ES-I3 (cell line): Measurements from ENCODE around the gene RNF103.
"Not testable (repeated sequence)": the region's sequence is repeated elsewhere in the genome, so short reads cannot be mapped to it uniquely, and the experiment has no call there.

Experiments used
- H3K36me3 ChIP-seq: 2 replicates; pipeline ENCODE4 v1.6.1; 2013; ENCODE audit warnings: mild to moderate bottlenecking, low read length, control low read depth, moderate library complexity; ENCODE audit not compliant: insufficient read depth
- H3K4me1 ChIP-seq: 2 replicates; pipeline ENCODE4 v1.6.1; 2013; ENCODE audit warnings: mild to moderate bottlenecking, control low read depth, low read length; ENCODE audit not compliant: insufficient read depth
- H3K9ac ChIP-seq: 2 replicates; pipeline ENCODE4 v1.6.1; 2013; ENCODE audit warnings: low read depth, mild to moderate bottlenecking, low read length, moderate library complexity
- H3K9me3 ChIP-seq: 2 replicates; pipeline ENCODE4 v1.6.1; 2013; ENCODE audit warnings: mild to moderate bottlenecking, low read length, moderate library complexity; ENCODE audit not compliant: control insufficient read depth, insufficient read depth

Gene RNF103, protein sequence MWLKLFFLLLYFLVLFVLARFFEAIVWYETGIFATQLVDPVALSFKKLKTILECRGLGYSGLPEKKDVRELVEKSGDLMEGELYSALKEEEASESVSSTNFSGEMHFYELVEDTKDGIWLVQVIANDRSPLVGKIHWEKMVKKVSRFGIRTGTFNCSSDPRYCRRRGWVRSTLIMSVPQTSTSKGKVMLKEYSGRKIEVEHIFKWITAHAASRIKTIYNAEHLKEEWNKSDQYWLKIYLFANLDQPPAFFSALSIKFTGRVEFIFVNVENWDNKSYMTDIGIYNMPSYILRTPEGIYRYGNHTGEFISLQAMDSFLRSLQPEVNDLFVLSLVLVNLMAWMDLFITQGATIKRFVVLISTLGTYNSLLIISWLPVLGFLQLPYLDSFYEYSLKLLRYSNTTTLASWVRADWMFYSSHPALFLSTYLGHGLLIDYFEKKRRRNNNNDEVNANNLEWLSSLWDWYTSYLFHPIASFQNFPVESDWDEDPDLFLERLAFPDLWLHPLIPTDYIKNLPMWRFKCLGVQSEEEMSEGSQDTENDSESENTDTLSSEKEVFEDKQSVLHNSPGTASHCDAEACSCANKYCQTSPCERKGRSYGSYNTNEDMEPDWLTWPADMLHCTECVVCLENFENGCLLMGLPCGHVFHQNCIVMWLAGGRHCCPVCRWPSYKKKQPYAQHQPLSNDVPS

DNA sequence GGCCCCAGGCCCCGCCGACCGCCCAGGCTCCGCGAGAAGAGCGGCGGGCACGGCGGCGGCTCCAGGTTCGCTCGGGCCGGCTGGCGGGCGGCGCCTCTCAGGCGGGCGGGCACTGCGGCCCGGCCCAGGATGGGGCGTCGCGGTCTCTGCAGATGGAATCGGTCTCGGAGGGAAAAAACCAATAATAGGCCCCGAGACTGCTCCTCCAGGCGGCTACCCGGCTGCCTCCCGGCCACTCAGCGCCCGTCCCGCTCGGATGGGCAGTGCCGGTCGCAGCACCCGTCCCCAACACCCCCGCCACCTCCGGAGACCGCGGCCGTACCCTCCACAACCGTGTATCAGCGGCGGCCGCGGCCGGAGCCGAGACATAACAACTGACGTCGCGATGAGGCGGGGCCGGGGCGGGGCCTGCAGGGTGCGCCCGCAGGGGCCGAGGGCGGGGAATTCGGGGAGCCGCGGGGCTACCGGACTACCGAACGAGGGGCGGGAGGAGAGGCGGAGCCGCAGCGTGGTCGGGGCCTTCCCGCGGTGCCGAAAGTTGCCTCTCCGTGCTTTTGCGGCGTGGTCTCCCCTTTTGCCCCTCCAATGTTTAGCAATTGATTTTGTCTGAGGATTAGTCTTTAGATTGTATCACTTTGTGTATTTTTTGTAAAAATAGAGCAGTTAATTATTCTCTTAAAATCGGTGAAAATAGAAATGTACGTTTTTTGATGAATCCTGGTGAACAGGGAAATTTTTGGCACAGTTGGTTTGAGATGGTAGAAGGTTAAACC, at the start of gene RNF103:
RNF103 (minus strand) TSS at position 372 of the 773 bp plus-strand sequence. CDS start 979 bp downstream, outside the sequence.
- H3K9me3 ChIP-seq: no peaks in the 10 kb centered on the region
- no peaks in the 10 kb centered on the region for H3K36me3 ChIP-seq
- peaks cover 4% of the 10 kb centered on the region; the same call in 1 of the 2 replicates for H3K4me1 ChIP-seq
- peak within 1 kb of the TSS; percentile 92 for H3K9ac ChIP-seq

DNA sequence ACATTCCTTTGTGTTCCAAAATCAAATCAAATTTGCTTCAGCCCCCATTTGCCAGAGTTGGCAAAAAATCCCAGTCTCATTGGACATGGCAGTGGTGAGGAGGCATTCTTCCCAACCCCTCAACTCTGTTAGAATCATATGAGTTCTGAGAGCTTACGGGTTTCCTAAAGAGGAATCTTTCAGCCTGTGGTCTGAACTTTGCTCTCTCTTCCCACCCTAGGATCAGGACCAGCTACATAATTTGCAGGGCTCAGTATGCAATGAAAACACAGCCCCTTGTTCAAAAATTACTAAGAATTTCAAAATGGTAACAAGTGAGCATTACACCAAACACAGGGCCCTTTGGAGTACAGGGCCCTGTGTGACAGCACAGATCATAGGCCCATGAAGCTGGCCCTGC, 49.3 kb upstream of the RNF103 start:
- Histone ChIP-seq H3K4me1 (no peaks in the 10 kb centered on the region), H3K9me3 (no peaks in the 10 kb centered on the region), H3K36me3 (no peaks in the 10 kb centered on the region), H3K9ac (no peak overlapping the region)

DNA sequence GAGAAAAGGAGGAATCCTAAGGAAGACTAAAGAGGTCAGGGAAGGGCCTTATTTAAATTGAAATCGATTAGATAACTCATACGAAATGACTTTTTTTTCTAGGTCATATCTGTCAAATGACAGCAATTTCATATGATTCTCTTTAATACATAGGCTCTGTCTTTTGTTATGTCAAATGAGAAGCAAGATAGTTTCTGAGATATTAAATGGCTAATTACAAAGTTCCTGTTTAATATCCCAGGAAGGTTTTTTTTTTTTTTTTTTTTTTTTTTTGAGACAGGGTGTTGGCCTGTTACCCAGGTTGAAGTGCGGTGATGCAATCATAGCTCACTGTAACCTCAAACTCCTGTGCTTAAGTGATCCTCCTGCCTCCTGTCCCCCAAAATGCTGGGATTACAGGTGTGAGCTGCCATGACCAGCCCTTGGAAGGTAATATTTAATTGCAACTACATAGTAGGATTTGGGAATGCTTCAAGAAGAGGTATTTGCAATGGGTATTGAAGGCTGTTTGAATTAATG, 48.4 kb upstream of the RNF103 start:
- no peaks in the 10 kb centered on the region for H3K9me3 ChIP-seq
- H3K4me1 ChIP-seq: no peaks in the 10 kb centered on the region
- H3K9ac ChIP-seq: no peak overlapping the region
- H3K36me3 ChIP-seq: no peaks in the 10 kb centered on the region

DNA sequence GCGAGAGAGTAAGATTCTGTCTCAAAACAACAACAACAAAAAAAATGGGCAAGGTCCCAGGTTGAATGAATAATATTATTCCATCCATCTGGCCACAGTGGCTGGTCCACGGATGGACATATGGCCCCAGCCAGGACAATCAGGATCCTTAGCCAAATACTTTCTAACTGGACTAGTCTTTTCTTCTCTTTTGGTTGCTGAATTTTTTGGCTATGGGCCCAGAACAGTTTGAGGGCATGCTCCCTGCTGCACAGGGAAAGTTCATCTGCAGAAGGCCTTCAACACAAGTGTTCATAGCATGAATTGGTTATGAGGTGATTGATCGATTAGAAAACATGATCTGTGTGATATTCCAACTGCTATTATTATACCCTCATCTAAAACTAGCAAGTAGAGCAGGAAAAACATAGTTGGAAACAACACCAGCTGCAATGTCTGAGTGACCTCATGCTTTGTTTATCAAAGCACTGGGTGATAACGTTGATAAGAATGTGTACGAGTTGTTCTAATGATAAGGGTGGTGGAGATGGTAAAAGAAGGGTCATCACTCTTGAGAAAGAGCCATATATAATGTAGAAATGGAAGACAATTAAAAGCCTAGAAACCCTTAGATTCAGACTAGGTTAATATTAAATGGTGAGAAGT, 47.8 kb upstream of the RNF103 start:
- H3K9me3 ChIP-seq: no peaks in the 10 kb centered on the region
- H3K4me1 ChIP-seq: no peaks in the 10 kb centered on the region
- no peak overlapping the region for H3K9ac ChIP-seq
- H3K36me3 ChIP-seq: no peaks in the 10 kb centered on the region

DNA sequence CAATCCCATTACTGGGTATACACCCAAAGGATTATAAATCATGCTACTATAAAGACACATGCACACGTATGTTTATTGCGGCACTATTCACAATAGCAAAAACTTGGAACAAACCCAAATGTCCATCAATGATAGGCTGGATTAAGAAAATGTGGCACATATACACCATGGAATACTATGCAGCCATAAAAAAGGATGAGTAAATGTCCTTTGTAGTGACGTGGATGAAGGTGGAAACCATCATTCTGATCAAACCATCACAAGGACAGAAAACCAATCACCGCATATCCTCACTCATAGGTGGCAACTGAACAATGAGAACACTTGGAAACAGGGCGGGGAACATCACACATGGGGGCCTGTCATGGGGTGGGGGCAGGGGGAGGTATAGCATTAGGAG, 45.7 kb upstream of the RNF103 start:
- H3K9me3 ChIP-seq, H3K9ac ChIP-seq, H3K4me1 ChIP-seq, H3K36me3 ChIP-seq: not testable (repeated sequence)

DNA sequence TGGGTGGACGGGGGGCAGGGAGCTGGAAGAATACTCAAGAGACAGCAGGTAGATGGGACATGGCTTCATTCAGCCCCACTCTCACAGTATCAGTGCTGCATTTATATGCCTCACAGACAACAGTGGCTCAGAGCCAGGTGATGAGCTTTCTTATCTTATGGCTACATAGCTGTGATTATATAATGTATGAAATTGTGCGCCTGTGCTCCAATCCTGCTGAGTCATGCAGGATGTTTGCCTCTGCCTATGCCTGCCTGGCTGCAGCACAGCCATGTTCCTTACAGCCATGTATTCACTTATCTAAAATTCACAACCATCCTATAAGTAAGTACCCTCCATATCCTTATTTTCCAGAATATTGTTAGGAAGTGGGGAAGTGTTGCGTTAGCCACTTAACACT, 37.7 kb upstream of the RNF103 start:
- Histone ChIP-seq H3K9ac (no peak overlapping the region), H3K9me3 (peaks cover 3% of the 10 kb centered on the region; the same call in 1 of the 2 replicates), H3K4me1 (no peaks in the 10 kb centered on the region), H3K36me3 (no peaks in the 10 kb centered on the region)

DNA sequence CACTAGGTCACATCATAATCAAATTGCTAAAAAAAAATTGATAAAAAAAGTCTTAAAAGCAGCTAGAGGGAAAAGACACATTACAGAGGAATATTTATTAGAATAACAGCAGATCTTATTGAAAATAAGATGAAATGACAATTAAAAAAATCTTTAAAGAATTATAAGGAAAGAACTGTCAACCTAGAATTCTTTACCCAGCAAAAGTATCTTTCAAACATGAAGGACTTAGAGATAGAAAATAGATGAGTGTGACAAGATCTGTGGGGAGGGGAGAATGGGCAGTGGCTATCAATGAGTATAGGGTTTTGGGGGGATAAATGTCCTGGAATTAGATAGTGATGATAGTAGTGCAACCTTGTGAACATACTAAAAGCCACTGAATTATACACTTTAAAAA, 26.5 kb upstream of the RNF103 start:
- Histone ChIP-seq H3K4me1 (no peaks in the 10 kb centered on the region), H3K9ac (no peak overlapping the region), H3K36me3 (no peaks in the 10 kb centered on the region), H3K9me3 (no peaks in the 10 kb centered on the region; the same call in 1 of the 2 replicates)

DNA sequence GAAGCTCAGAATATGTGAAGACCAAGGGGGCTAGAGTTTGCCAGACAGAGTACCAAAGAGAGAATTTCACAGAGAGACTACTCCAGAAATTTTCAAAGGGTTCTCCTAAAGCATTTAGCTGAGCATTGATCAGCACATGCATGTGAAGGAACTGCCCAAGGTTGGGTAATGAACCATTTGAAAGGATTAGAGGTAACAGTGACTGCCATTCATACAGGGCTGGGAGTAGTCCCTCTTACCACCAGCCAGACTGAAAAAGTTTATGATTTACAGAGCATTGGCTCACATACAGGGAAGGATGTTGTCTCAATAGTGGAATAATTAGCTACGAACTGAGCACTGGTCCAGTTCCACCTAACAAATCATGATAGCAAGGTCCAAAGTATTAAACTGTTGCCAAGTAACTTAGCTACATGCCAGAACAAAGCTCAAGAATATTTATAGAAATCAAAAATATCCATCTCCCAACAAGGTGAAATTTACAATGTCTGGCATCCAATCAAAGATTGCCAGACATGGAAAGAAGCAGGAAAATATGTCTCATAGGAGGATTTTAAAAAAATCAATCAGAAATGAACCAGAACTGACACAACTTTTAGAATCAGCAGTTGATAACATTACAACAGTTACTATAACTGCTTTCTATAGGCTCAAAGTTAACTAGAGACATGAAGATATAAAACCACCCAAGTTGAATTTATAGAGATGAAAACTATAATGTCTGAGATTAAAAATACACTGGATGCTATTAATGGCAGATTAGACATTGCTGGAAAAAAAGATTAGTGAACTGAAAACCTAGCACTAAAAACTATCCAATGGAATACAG, 25.7 kb upstream of the RNF103 start:
- no peak overlapping the region for H3K9ac ChIP-seq

DNA sequence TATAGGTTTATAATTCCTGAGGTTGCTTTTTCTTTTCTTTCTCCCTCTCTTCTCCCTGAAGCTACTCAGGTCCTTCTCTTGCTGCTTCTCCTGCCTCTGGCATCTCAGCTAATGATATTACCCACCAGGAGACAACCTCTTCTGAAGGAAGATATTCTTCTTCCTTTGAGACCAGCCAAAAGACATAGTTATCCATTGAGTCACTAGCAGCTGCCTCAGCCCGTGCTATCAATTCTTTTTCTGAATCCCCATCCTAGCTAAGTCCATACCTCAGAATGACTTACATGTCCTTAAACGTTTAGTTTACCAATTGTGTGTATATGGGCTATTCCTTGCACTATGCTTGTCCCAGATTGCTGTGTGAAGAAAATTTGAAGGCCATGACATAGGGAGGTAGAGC, 25.0 kb upstream of the RNF103 start:
- H3K36me3 ChIP-seq: no peaks in the 10 kb centered on the region
- no peaks in the 10 kb centered on the region; the same call in 1 of the 2 replicates for H3K9me3 ChIP-seq
- H3K4me1 ChIP-seq: no peaks in the 10 kb centered on the region
- H3K9ac ChIP-seq: no peak overlapping the region

More for the DNA sequence above, 25.7 kb upstream of the RNF103 start:
- Histone ChIP-seq H3K9me3 (no peaks in the 10 kb centered on the region; the same call in 1 of the 2 replicates), H3K4me1 (no peaks in the 10 kb centered on the region), H3K36me3 (no peaks in the 10 kb centered on the region)

DNA sequence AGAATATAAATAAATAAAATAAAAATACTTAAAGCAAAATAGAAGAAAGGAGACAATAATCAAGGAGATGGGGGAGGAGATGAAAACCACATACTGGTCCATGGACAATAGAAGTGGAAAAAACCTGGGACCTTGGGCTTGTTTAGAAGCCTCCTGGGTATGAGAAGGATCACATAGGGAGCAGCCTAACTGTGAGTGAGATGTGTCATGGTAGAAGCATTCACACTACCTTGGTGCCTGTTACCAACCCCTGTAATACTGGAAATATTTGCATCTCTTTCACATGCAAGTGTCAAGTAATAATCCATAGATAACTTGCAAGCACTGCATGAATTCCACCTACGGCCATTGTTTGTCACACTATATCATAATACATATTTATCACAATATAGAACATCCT, 23.2 kb upstream of the RNF103 start:
- no peaks in the 10 kb centered on the region for H3K36me3 ChIP-seq
- H3K9me3 ChIP-seq: no peaks in the 10 kb centered on the region; the same call in 1 of the 2 replicates
- H3K9ac ChIP-seq: no peak overlapping the region
- no peaks in the 10 kb centered on the region for H3K4me1 ChIP-seq

DNA sequence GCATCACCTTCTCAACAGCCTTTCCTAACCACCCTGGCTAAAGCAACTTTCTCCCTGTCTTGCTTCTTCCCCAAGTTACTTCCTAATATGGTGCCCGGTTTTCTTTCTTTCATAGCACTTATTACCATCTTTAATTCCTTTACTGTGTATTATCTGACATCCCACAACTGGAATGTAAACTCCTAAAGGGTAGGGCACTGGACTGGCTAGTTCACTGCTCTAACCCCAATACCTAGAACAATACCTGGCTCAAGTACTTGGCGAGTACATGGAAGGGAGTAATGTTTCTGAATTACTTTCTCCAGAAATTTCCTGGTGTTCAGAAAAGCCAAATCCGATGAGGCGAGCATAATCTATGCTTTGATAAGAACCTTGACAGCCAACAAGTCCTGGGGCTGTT, 22.7 kb upstream of the RNF103 start:
- Histone ChIP-seq H3K9ac (no peak overlapping the region), H3K4me1 (no peaks in the 10 kb centered on the region), H3K9me3 (no peaks in the 10 kb centered on the region; the same call in 1 of the 2 replicates), H3K36me3 (no peaks in the 10 kb centered on the region)

DNA sequence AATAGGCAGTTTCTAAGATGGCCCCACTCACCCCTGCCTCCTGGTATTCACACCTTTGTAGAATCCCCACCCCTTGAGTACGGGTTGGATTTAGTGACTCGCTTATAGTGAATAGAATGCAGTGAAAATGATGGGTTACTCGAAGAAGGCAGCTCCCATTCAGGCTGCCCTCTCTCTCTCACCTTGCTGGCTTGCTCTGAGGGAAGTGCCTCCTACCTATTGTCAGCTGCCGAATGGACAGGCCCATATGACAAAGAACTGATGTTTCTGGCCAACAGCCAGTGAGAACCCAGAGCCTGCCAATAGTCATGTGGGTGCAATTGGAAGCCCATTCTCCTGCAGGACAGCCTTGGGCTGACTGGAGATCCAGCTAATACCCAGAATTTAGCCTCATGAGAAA, 22.1 kb upstream of the RNF103 start:
- Histone ChIP-seq H3K9ac (no peak overlapping the region), H3K36me3 (no peaks in the 10 kb centered on the region)

DNA sequence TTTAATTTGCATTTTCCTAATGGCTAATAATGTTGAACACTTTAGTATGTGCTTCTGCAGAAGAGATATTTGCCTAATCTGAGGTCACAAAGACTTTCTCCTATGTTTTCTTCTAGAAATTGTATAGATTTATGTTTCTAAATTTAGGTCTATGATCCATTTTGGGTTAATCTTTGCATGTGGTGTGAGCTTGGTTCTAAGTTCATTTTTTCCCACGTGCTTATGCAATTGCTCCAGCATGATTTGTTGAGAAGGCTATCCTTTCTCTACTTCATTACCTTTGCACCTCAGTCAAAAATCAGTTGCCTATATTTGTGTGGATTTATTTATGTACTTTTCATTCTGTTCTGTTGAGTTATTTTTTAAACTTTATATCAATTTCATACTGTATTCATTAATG, 15.0 kb upstream of the RNF103 start:
- no peak overlapping the region for H3K9ac ChIP-seq
- no peaks in the 10 kb centered on the region for H3K9me3 ChIP-seq
- no peaks in the 10 kb centered on the region for H3K36me3 ChIP-seq
- H3K4me1 ChIP-seq: no peaks in the 10 kb centered on the region

More for the DNA sequence above, 22.1 kb upstream of the RNF103 start:
- no peaks in the 10 kb centered on the region for H3K4me1 ChIP-seq
- H3K9me3 ChIP-seq: no peaks in the 10 kb centered on the region; the same call in 1 of the 2 replicates
